Measurements from ENCODE around the gene RNF214. TPM values are rescaled to one million over a fixed set of nuclear protein-coding genes. Genes with fewer than 3 reads are reported as not detected.

Gene RNF214
- total RNA-seq, 1 donor from 2014 or later, result 18.5 TPM

GRCh38 chr11:117334896-117335295 is 102.4 kb downstream of the RNF214 start:
- Mint-ChIP-seq H3K4me3 (no peak overlapping the region), H3K27me3 (ENCODE audit: insufficient read depth) (no peaks in the 10 kb centered on the region), H3K27ac (no peak overlapping the region), H3K9me3 (no peaks in the 10 kb centered on the region), H3K36me3 (ENCODE audit: low read depth) (peaks cover 9% of the 10 kb centered on the region), H3K4me1 (ENCODE audit: low read depth) (peaks cover 7% of the 10 kb centered on the region)
- intact Hi-C loops (cut with micrococcal nuclease), result no loop called here
- no peak for DNase-seq (ENCODE audit: low spot score)

GRCh38 chr11:117335399-117335798 is 102.9 kb downstream of the RNF214 start:
- H3K4me3 Mint-ChIP-seq, result no peak overlapping the region
- H3K9me3 Mint-ChIP-seq, result no peaks in the 10 kb centered on the region
- H3K27me3 Mint-ChIP-seq (ENCODE audit: insufficient read depth), result no peaks in the 10 kb centered on the region
- H3K4me1 Mint-ChIP-seq (ENCODE audit: low read depth), result peaks cover 2% of the 10 kb centered on the region
- no peak overlapping the region for H3K27ac Mint-ChIP-seq
- no peak for DNase-seq (ENCODE audit: low spot score)
- intact Hi-C loops (cut with micrococcal nuclease), result no loop called here
- H3K36me3 Mint-ChIP-seq (ENCODE audit: low read depth), result peaks cover 12% of the 10 kb centered on the region

Other genes with a start within 250 kb of the RNF214 start
- gene SIK3, start 134.2 kb upstream of the RNF214 start, total RNA-seq, result 49.9 and 54.2 TPM in 2 replicates
- gene PAFAH1B2, start 88.4 kb upstream of the RNF214 start, total RNA-seq, result 71.8 and 83.6 TPM in 2 replicates
- gene SIDT2, start 53.9 kb upstream of the RNF214 start, total RNA-seq, result 24.3 and 32.2 TPM in 2 replicates
- 2.9 and 4.6 TPM in 2 replicates for gene TAGLN, start 33.3 kb upstream of the RNF214 start, total RNA-seq
- 151 and 154 TPM in 2 replicates for gene PCSK7, start 598 bp upstream of the RNF214 start, total RNA-seq
- gene BACE1-AS, start 58.7 kb downstream of the RNF214 start, total RNA-seq, result 4.8 and 5.7 TPM in 2 replicates
- 0.13 and 0.27 TPM in 2 replicates for gene BACE1, start 83.6 kb downstream of the RNF214 start, total RNA-seq
- 37.2 and 43.5 TPM in 2 replicates for gene CEP164, start 95.2 kb downstream of the RNF214 start, total RNA-seq

Data from activated T-helper 1 cell treated with anti-CD3 and anti-CD28 coated beads, Interleukin-12 subunit alpha, Interleukin-12 subunit beta, Interleukin-2, Interleukin-4 antibody, amounts not matched to agents 30 ng/mL and 10 ng/mL and 1 ng/mL, durations not matched to agents 14 hours and 24 hours and 36 hours (primary cell).